Activated CD8-positive, alpha-beta memory T cell treated with anti-CD3 and anti-CD28 coated beads for 1 hour (primary cell): ENCODE measurements around the gene FAM13A.
"Not testable (repeated sequence)": the region's sequence is repeated elsewhere in the genome, so short reads cannot be mapped to it uniquely, and the experiment has no call there.

Experiments
- DNase-seq, 2 donors: peaks; one replicate each; pipeline ENCODE4 v3.0.0-alpha.2; 2020; ENCODE audit warnings: low read depth in 1 of 2; ENCODE audit errors: extremely low read depth in 1 of 2

The FAM13A gene

DNA sequence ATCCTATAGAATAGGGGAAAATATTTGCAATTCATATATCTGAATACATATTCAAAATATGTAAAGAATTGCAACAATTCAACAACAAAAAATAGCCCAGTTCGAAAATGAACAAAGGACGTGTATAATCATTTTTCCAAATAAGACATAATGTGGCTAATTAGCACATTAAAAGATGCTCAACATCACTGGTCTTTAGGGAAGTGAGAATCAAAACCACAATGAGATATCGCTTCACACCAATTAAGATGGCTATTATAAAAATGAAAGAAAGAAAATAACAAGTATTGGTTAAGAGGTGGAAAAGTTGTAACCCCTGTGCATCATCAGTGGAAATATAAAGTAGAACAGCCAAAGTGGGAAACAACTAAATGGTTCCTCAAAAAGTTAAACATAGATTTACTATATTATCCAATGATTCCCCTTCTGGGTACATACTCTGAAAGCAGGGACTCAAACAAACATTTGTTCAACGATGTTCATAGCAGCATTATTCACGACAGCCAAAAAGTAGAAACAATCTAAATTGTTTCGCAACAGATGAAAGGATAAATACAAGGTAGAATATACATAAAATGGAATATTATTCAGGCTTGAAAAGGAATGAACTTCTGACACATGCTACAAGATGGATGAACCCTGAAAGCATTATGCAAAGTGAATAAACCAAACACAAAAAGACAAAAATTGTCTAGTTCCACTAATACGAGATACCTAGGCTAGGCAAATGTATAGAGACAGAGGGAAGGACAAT, 12.7 kb downstream of the FAM13A start:
- DNase-seq: no peak

DNA sequence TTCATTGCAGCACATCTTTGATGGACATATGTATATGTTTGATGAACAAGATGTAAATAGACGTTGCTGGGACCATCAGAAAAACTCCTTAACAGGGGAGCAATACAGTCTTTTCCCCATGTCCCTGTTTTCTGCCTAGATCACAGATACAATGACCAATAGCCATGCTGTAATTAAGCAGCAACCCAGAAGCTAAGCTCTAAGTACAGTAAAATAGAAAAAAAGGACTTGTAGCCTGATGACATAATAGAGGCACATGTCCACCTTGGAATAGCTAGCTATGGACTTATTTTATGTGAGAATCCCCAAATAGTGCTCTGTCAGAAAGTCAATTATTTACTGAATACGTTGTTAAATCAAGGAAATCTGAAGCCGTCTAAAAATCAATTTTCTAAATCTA, 14.9 kb downstream of the FAM13A start:
- no peak for DNase-seq

DNA sequence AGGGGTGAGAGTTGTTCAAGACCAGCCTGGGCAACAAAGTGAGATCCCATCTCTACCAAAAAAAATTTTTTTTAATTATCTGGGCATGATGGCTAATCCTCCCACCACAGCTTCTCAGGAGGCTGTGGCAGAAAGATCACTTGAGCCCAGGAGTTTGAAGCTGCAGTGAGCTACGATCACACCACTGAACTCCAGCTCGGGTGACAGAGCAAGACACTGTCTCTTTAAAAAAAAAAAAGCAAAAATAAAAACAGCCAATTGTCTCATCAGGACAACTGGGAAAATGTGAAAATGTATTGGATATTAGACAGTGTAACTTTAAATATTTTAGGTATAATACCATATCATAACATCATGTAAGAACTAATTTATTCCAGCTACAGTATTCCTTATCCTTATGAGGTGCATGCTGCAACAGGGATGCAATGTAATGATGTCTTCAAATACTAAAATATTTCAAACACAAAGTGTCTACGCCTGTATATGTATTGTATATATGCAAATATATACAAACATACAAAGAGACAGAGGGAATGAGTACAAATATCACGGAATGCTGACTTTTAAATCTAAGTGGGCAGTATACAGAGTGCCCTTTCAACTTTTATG, 17.2 kb downstream of the FAM13A start:
- no peak for DNase-seq

DNA sequence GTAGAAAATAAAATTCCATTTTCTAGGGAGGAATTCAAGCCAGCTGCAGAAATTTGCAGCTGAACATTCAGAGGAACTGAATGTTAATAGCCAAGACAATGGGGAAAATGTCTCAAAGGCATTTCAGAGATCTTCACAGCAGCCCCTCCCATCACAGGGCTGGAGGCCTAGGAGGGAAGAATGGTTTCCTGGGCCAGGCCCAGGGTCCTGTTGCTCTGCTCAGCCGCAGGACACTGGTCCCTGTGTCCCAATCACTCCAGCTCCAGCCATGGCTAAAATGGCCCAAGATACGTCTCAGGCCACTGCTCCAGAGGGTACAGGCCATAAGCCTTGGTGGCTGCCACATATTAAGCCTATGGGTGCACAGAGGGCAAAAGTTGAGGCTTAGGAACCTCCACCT, 20.4 kb downstream of the FAM13A start:
- no peak for DNase-seq

DNA sequence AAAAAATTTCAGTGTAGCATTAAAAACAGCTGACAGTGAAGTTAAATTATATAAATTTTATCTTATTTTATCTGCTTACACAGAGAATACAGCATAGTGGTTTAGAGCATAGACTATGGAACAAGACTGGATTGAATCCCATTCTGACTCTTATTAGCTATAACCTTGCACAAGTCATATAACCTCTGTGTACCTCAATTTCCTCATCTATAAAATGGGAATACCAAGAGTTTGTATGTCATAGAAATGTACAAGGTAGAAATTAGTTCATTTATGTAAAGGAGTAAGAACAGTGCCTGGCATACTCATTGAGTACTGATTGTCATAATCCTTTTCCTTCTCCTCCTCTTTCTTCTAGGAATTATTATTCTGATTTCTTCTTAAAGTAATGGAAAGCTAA, 25.7 kb downstream of the FAM13A start:
- no peak for DNase-seq

DNA sequence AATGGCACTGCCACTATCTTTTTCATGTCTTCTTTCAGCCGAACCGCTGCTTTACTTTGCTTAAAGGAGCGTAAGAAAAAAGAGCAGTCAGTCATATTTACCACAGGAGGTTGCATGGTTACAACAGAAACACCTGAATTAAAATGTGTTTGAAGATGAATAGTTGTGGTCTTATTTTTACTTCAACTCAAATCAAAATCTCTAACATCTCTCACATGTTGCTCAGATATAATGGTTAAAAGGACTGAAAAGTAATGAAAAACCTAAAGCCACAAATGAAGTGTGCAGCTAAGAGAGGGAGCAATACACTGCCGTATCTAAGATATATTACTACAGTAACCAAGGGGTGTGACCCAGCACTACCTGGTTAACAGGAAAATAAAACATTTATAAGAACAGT, 27.4 kb downstream of the FAM13A start:
- DNase-seq: no peak

DNA sequence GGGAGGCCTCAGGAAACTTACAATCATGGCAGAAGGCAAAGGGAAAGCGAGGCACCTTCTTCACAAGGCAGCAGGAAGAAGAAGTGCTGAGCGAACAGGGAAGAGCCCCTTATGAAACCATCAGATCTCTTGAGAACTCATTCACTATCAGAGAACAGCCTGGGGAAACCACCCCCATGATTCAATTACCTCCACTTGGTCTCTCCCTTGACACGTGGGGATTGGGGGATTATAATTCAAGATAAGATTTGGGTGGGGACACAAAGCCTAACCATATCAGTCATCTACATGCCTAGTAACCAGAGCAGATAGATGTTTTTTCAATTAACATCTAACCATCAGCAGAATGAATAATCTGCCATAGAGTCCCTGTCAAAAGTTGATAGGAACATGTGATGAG, 30.4 kb downstream of the FAM13A start:
- no peak for DNase-seq

DNA sequence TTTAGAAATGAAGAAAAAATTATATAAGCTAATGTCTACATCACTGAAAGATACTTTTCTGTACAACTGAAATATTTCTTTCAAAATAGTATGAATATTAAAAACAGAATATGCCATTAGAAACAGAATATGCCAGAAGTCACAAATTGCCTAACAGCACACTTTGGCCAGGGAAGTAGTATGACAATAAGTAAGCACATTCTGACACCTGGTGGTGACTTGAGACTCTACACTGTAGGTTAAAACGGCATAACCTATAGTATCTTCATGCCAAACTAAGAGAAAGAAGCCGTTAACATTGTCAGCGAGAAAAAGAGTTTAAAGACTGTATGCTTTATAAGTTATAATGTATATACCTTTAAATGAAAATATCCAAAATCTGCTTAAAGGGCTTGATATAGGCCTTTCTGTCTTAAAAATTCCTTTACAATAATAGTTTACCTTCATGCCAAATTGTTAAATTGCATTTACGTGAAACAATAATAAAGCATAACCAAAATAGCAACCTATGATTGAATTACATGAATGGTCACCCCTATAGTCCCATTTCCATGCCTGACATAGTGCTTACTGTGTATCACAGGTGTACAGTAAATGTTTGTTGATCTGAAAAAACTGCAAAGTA, 32.8 kb downstream of the FAM13A start:
- peak; percentile 2 to 5 for DNase-seq

DNA sequence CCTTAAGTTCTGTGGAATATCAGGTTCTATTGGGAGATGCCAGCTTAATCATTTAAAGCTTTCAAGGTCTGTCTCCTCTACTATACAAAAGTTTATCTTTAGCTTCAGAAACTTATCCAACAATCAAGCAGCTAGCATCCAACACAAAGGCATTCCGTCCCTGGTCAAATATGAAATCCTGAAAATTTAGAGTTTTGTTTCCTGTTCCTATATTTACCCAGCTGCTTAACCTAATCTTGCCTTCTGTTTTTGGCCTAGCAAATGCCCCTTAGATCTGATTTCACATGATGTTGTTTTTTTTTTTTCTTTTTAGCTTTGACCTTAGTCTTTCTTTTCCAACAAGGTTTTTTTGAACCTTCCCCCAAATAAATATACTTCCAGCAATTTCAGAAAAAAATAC, 33.8 kb downstream of the FAM13A start:
- DNase-seq: no peak

DNA sequence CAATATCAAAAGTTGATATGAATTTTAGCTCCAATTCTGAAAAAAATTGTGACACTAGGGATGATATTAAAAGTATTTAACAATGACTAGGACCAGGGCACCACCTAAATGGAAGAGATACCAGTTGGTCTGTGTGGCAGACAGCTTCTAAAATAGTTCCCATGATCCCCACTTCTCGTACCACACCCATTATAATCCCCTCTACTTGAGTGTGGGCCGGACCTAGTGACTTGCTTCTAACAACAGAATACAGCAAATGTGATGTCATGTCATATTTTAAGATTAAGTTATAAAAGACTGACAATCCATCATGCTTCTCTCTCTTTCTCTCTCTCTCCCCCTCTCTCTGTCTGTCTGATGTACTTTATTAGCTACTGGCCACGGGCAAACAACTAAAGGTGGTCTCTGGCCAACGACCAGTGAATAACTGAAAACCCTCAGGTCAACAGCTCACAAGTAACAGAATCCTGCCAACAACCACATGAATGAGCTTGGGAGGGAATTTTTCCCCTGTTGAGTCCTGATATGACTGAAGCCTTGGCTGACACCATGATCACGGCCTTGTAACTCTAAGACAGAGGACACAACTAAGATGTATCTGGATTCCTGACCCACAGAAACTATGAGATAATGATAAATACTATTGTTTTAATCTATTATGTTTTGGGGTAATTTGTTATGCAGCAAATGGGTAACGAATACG, 34.4 kb downstream of the FAM13A start:
- no peak for DNase-seq

DNA sequence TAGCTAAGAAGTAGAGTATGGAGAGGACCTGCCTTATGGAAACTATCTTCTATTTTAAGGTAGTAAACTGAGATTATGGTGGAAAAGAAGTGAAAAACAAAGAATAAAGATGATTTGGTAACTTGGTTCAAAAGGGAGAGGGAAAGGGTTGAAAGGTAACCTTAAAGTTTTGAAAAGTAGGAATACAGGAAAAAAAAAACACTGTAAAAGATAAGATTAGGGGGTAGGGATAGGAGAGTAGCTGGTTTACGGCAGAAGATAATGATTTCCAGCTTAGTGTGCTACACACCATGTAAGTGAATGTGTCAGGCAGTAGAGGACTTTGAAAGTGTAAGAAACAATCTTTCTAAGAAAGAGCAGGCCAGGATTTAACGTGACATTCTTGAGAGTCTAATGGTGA, 35.3 kb downstream of the FAM13A start:
- no peak for DNase-seq

DNA sequence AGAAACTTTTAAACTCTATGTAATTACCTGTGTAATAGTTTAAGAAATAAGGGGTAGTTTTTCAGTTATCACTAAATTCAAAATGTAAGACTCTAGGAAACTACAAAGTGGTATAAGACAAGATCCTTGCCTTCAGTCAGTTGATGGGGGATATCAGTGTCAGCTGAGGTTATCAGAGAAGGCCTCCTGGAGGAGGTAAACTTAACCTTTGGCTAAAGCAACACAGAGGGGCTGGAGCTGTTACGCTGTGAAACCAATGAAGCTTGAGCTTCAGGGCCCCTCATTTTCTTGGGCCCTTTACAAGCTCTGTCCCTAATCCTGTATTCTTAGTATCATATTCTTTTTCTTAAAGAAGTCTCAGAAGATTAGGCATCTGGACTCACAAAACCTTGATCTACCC, 35.9 kb downstream of the FAM13A start:
- no peak for DNase-seq

DNA sequence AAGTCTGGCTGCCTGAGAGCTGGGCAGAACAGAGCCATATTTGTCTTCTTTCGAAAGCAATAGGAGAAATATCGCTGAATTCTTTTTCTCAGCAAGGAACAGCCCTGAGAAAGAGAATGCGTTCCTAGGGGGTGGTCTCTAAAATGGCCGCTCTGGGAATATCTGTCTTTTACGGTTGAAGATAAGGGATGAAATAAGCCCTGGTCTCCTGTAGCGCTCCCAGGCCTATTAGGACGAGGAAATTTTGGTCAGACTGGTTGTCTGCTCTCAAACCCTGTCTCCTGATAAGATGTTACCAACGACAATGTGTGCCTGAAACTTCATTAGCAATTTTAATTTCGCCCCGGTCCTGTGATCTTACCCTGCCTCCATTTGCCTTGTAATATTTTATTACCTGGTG, 42.1 kb downstream of the FAM13A start:
- DNase-seq: not testable (repeated sequence)

DNA sequence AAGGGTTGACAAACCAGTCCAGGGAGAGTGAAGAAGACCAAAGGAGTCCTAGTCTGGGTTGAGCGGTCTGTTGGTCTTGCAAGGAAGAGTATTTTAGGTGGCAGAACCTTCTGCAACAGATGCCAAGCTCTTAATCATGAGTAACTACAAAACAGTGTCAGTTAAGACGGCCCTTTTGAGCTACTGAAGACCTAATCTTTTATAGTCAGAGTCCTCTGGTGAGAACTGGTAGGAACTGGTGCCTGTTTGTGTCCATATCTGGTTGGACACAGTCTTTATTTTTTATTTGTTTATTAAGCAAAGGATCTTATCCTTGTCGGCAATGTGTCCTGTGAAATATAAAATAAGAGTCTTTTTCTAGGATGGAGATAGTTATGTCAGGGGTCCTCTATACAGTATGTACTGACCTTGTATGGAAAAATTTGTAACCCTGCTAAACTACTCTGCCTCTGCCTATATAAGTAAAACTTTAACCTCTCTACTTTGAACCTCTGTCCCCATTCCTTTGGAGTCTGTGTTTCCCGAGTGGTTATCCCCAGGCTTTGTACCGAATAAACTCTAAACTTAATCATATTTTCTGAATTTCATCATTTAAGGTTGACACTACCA, 47.1 kb downstream of the FAM13A start:
- DNase-seq: no peak

DNA sequence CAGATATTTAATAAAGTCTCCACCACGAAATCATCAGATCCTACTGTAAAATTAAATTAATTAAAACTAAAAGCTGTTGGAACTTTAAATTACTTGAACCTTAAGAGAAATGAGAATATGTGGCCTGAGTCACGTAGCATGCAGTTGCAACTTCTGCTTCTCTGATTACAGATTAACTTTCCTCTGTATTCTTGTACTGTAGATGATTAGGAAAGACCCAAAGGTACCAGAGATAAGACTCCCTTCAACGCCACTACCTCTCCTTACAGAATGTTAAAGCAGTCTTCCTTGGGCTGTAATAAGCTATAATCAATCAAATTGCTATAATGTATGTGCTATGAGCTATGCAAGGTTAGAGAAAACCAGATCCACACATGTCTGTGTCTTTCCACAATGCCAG, 47.9 kb downstream of the FAM13A start:
- no peak for DNase-seq

DNA sequence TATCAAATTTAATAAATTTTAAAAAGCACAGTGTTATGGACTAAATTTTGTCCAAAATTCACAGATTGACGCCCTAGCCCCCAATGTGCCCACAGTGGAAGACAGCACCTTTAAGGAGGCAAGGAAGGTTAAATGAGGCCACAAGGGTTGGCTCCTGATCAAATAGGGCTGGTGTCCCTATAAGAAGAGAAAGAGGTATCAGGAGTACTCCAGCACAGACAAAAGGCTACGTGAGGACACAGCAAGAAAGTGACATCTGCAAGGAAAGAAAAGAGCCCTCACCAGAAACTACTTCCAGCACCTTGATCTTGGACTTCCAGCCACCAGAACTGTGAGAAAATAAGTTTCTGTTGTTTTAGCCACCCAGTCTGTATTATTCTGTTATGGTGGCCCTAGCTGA, 48.8 kb downstream of the FAM13A start:
- no peak for DNase-seq

DNA sequence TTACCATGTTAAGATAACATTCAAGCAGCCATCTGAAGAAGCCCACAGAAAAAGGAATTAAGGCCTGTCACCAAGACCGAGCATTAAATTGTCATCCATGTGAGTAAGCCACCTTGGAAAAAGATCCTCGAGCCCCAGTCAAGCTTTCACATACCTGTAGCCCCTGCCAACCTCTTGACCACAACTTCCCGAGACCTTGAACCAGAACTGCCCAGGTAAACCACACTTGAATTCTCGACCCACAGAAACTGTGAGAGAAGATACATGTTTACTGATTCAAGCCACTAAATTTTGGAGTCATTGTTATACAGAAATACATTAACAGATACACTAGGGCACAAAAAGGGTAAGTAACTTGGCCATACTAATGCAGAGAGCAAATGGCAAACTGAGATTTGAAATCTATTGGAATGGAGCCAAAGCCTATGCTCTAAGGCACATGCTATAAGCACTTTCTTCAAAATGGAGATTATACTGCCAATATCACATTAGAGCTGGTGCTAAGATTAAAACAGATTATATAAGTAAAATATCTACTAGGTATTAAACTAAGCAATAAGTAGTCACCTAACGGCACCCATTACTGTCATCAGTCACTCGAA, 49.5 kb downstream of the FAM13A start:
- DNase-seq: no peak

DNA sequence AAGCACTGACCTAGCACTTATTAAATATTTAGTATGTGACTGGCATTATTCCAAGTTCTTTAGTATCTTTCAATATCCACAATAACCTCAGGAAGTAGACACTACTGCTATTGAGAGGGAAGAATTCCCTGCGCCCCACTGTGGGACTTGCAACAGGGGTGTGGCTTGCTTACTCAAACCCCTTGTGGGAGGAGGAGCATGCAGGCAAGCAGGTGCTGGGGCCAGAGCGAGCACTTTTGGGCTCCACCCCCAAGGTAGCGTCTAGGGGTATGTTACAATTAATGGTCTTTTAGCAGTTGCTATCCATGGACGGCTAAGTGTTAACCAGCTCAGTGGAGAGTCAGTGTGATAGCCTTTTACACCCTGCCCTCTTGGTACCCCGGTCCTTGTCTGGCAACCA, 50.7 kb downstream of the FAM13A start:
- no peak for DNase-seq

DNA sequence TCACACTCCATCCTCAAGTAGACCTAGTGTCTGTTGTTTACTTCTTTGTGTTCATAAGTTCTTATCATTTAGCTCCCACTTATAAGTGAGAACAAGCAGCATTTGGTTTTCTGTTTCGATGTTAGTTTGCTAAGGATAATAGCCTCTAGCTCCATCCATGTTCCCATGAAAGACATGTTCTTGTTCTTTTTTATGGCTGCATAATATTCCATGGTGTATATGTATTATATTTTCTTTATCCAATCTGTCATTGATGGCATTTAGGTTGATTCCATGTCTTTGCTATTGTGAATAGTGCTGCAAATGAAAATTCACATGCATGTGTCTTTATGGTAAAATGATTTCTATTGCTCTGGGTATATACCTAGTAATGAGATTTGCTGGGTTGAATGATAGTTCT, 51.9 kb downstream of the FAM13A start:
- DNase-seq: not testable (repeated sequence)

DNA sequence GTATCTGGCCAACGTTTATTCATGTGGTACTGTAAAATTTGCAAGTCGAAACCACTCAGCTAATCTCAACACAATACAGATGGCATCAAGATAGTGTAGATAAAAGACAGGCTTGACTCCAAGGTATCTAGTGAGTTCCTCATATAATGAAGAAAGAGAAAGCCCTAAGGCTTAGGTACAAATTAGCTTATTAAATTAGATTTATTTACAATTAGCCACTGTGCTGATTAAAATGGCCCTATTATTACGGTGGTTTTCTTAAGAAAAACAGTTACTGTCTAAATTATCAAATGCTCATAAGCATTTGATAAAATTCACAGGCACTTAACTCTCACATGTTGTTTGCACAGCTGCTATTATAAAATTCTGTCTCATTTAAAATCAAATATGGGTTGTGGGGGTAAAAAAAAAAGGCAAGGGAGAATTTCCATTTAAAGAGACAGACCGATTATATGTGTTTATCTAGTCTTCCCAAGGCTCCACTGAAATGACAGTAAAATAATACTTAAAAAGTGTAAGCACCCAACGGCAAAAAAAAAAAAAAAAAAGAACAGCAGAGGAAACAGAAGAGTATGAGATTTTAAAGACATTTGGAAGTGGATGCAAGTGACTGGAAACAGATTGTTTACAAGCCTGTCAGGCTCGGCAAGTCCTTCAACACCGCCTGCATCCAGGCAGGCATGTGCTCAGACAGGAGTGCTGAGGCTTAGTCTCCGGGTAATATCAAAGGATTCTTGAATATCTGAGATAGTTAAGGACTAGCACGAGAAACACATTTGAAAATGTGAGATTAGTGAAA, 55.1 kb downstream of the FAM13A start:
- DNase-seq: no peak
